Head of caudate nucleus (tissue), 42 donors: ENCODE measurements around the gene PLCG2.
"Not testable (repeated sequence)": the region's sequence is repeated elsewhere in the genome, so short reads cannot be mapped to it uniquely, and the experiment has no call there.

Source experiments
- DNase-seq, 42 donors: peaks; one replicate each; pipeline versions ENCODE4 v3.0.0 to v3.0.0-alpha.2; 2020 to 2021; ENCODE audit warnings: mixed read lengths in 7 of 42
- intact Hi-C: fragments of 100-400 bp; cut with DNase I; formaldehyde crosslinking; loops from one replicate; pipeline ENCODE4 v1.15.0; 2022

The PLCG2 gene

GRCh38 chr16:81921085-81921814, 142.2 kb downstream of the PLCG2 start:
- intact Hi-C loops: no loop called here

GRCh38 chr16:81921843-81922584, 142.9 kb downstream of the PLCG2 start:
- intact Hi-C loops: no loop called here
- DNase-seq: no peak

More at GRCh38 chr16:81921085-81921814, 142.2 kb downstream of the PLCG2 start:
- DNase-seq: no peak

- DNase-seq: no peak
- intact Hi-C loops: no loop called here
Measured at GRCh38 chr16:81923296-81923695, 144.2 kb downstream of the PLCG2 start.

- intact Hi-C loops: no loop called here
- DNase-seq: no peak
Measured at GRCh38 chr16:81925016-81925415, 145.9 kb downstream of the PLCG2 start.

- intact Hi-C loops: no loop called here
- no peak for DNase-seq
Measured at GRCh38 chr16:81926036-81926435, 146.9 kb downstream of the PLCG2 start.

- DNase-seq: peak in 1 of 42 donors; percentile 31
- intact Hi-C loops: no loop called here
Measured at GRCh38 chr16:81927561-81928185, 148.6 kb downstream of the PLCG2 start.

- intact Hi-C loops: no loop called here
- peak in 1 of 42 donors; percentile 10 for DNase-seq
Measured at GRCh38 chr16:81928271-81928918, 149.3 kb downstream of the PLCG2 start.

GRCh38 chr16:81928975-81929374, 149.9 kb downstream of the PLCG2 start:
- no peak for DNase-seq
- intact Hi-C loops: no loop called here

- no peak for DNase-seq
- intact Hi-C loops: no loop called here
Measured at GRCh38 chr16:81929841-81930240, 150.8 kb downstream of the PLCG2 start.

GRCh38 chr16:81931927-81932326, 152.8 kb downstream of the PLCG2 start:
- no peak for DNase-seq
- intact Hi-C loops: no loop called here

GRCh38 chr16:81932668-81933067, 153.6 kb downstream of the PLCG2 start:
- intact Hi-C loops: no loop called here
- DNase-seq: no peak

- intact Hi-C loops: no loop called here
- DNase-seq: peak in 1 of 42 donors; percentile 22
Measured at GRCh38 chr16:81933361-81933760, 154.3 kb downstream of the PLCG2 start.

- intact Hi-C loops: not testable (repeated sequence)
Measured at GRCh38 chr16:81934711-81935110, 155.6 kb downstream of the PLCG2 start.

GRCh38 chr16:81936209-81937000, 157.3 kb downstream of the PLCG2 start:
- intact Hi-C loops: no loop called here

More at GRCh38 chr16:81934711-81935110, 155.6 kb downstream of the PLCG2 start:
- not testable (repeated sequence) for DNase-seq

GRCh38 chr16:81937305-81938038, 158.4 kb downstream of the PLCG2 start:
- no peak for DNase-seq
- intact Hi-C loops: no loop called here

More at GRCh38 chr16:81936209-81937000, 157.3 kb downstream of the PLCG2 start:
- DNase-seq: no peak

GRCh38 chr16:81938326-81939163, 159.5 kb downstream of the PLCG2 start:
- intact Hi-C loops: no loop called here
- no peak for DNase-seq
